HG03439 (cell line): Measurements from ENCODE around the gene MIPOL1.
"Not testable (repeated sequence)": the region's sequence is repeated elsewhere in the genome, so short reads cannot be mapped to it uniquely, and the experiment has no call there.

ENCODE experiments used
- ATAC-seq: cut with Tn5 transposase; IDR thresholded peaks from one replicate; pipeline ENCODE4 v1.9.1; 2021; ENCODE audit warnings: mild to moderate bottlenecking, moderate library complexity; ENCODE audit not compliant: unreplicated experiment

The MIPOL1 gene

GRCh38 chr14:37443461-37443860 is 245.7 kb downstream of the MIPOL1 start:
- ATAC-seq = no peak

DNA sequence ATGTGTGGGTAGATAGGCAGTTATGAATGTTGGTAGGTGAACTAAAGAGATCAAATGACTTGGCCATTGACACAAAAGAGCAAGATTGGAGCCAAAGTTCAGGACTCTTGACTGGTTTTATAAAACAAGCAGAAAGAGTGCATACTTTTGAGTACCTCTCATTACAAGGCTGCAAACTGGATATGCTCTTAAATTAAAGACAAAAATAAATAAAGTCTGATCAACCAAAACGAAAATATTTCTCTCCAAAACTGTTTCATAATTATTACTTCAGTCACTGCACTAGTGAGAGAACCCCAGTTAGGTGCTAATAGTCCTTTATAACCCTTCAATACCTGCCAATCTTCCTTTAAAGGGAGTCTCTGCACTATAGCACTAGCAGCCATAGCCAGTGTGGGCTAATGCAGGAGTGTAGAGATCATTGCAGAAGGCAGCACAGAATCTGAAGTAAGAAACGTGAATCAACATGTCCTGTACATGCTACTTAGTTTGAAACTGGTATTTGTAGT is 250.2 kb downstream of the MIPOL1 start:
- ATAC-seq = no peak

GRCh38 chr14:37452323-37452722 is 254.6 kb downstream of the MIPOL1 start:
- no peak for ATAC-seq

DNA sequence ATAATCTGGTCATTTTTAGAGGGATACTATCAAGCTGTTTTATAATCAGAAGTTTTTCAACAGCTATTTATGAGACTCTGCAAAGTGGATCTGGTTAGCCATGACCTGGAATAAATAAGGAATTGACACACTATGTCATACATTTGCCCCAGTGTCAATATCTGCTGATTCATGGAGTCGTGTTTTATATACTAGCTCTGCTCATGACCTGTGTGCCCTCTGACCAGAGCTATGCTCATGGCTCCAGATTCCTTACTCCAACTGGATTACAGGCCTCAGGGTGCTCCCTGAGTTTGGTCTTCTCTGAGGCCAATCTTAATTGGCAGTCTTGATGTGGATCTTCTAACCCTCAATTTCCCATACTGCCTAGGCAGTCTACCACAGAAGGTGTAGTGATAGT is 256.2 kb downstream of the MIPOL1 start:
- ATAC-seq = no peak

- ATAC-seq = no peak
Observed at GRCh38 chr14:37457334-37457733, 259.6 kb downstream of the MIPOL1 start.

- not testable (repeated sequence) for ATAC-seq
Observed at GRCh38 chr14:37462426-37462825, 264.7 kb downstream of the MIPOL1 start.

GRCh38 chr14:37464192-37464858 is 266.6 kb downstream of the MIPOL1 start:
- no peak for ATAC-seq

- no peak for ATAC-seq
Observed at GRCh38 chr14:37466003-37466622, 268.4 kb downstream of the MIPOL1 start.

- ATAC-seq = no peak
Observed at GRCh38 chr14:37466623-37467088, 268.9 kb downstream of the MIPOL1 start.

DNA sequence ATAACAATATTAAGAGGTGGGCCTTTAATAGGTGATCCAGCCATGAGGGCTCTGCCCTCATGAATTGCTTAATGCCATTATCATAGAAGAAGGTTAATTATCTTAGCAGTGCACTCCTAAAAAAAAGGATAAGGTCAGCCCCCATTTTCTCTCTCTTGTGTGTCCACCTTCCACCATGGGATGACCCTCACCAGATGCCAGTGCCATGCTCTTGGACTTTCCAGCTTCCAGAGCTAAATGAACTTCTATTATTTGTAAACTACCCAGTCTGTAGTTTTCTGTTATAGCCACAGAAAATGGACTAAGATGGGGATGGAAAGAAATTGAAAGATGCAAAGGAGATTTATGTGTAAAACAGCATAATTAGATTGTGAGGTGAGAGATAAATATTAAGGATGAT is 271.9 kb downstream of the MIPOL1 start:
- no peak for ATAC-seq

DNA sequence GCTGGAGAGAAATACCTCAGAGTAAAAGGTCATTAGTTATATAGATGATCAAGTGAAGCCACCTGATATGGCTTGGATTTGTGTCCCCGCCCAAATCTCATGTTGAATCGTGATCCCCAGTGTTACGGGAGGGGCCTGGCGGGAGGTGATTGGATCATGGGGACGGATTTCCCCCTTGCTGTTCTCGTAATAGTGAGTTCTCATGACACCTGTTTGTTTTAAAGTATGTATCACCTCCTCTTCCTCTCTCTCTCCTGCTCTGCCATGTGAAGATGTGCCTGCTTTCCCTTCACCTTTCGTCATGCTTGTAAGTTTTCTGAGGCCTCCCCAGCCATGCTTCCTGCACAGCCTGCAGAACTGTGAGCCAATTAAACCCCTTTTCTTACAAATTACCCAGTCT is 272.5 kb downstream of the MIPOL1 start:
- ATAC-seq = no peak

- ATAC-seq = no peak
Observed at GRCh38 chr14:37472906-37473305, 275.2 kb downstream of the MIPOL1 start.

GRCh38 chr14:37474191-37474590 is 276.5 kb downstream of the MIPOL1 start:
- ATAC-seq = no peak

GRCh38 chr14:37480446-37481290 is 282.9 kb downstream of the MIPOL1 start:
- no peak for ATAC-seq

- ATAC-seq = no peak
Observed at GRCh38 chr14:37482428-37482827, 284.7 kb downstream of the MIPOL1 start.

DNA sequence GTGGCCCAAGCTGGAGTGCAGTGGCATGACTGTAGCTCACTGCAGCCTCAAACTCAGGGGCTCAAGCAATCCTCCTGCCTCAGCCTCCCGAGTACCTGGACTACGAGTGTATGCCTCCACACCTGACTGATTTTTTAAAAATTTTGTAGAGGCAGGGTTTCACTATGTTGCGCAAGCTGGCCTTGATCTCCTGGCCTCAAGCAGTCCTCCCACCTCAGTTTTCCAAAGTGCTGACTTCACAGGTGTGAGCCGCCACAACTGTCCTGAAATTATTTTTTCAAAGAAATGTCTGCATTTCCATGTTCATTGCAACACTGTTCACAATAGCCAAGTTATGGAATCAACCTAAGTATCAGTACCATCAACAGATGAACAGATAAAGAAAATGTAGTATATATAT is 285.9 kb downstream of the MIPOL1 start:
- ATAC-seq = no peak

GRCh38 chr14:37490607-37491006 is 292.9 kb downstream of the MIPOL1 start:
- no peak for ATAC-seq

GRCh38 chr14:37491076-37491475 is 293.3 kb downstream of the MIPOL1 start:
- no peak for ATAC-seq

GRCh38 chr14:37493606-37494005 is 295.9 kb downstream of the MIPOL1 start:
- no peak for ATAC-seq

DNA sequence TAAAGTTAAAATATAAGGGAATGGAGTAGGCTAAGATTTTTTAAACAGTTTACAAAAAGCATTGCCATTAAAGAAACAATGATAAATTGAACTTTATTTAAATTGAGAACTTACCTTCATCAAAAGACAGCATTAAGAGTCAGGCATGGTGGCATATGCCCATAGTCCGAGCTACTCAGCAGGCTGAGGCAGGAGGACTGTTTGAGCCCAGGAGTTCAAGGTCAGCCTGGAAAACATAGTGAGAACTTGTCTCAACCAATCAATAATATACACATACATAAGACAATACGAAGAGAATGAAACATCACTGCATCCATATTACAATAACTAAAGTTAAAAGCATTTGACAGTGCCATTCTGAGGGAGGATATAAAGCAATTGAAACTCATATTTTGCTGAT is 299.7 kb downstream of the MIPOL1 start:
- ATAC-seq = no peak

- ATAC-seq = no peak
Observed at GRCh38 chr14:37501877-37502276, 304.1 kb downstream of the MIPOL1 start.

- ATAC-seq = no peak
Observed at GRCh38 chr14:37508503-37508902, 310.8 kb downstream of the MIPOL1 start.
